Activated T-cell treated with anti-CD3 and anti-CD28 coated beads, Interleukin-2, amount 50 U/mL, for 1 hour (primary cell): ENCODE results near the gene MMP25.
"Not testable (repeated sequence)": the region's sequence is repeated elsewhere in the genome, so short reads cannot be mapped to it uniquely, and the experiment has no call there.

ENCODE experiments used
- DNase-seq: peaks from one replicate; pipeline ENCODE4 v3.0.0-alpha.2; 2020

The MMP25 gene

DNA sequence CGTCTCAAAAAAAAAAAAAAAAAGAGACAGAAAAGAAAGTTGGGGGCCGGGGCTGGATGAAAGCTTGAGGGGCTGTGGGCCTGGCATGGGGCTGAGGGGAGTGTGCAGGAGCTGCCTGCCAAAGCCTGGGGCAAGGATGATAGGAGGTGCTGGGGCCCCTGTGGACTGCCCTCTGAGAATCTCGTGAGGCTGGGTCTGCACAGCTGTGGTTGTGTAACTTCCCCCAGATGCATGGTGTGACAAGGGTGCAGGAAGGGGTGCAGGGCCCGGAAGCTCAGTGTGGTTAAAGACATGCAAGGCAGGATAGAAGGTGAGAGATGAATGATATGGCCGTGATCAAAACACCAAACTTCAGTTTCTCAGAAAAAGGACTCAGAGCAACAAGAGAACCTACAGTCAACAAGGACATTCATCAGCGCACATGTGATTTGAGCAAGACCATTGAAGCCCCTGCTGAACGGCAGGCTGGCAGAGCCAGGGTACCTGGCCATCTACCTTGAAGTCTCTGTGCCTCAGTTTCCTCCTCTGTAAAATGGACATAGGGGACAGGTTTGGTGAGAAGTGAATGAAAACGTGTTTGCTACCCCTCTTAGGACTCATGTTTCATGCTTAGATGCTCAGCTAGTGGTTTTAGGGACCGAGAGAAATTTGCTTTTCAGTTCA is 28.6 kb downstream of the MMP25 start:
- peak; percentile 75 for DNase-seq

DNA sequence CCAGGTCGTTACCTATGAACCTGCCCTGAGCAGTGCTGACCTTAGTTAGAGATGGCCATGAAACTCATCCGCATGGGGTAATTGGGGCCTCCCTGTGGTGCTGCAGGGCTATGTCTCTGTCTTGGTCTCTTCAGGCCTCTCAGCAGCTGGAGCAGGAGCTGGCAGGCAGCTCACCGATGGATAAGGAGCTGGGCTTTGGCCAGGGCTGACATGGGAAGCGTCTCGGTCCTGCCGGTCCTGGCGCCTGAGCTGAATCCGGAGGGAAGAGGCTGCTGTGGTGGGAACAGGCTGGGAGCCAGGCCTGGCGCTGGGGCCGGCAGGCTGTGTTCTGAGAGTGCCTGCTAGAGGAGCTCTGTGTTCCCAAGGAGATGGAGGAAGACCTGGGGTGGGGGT is 29.2 kb downstream of the MMP25 start:
- no peak for DNase-seq

DNA sequence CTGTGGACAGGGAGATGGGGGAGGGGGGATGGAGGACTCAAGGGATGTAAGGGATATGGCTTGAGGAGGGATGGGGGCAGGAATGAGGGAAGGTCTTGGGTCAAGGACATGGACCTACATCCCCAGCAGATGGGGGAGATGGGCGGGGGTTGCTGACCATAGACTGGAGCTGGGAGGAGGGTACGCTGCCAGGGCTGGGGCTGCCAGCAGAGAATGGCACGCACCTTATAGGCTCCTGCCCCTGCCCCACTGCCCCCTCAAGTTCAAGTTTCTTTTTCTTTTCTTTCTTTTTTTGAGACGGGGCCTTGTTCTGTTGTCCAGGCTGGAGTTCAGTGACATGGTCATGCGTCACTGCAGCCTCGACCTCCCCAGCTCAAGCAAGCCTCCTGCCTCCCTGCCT is 29.6 kb downstream of the MMP25 start:
- not testable (repeated sequence) for DNase-seq

DNA sequence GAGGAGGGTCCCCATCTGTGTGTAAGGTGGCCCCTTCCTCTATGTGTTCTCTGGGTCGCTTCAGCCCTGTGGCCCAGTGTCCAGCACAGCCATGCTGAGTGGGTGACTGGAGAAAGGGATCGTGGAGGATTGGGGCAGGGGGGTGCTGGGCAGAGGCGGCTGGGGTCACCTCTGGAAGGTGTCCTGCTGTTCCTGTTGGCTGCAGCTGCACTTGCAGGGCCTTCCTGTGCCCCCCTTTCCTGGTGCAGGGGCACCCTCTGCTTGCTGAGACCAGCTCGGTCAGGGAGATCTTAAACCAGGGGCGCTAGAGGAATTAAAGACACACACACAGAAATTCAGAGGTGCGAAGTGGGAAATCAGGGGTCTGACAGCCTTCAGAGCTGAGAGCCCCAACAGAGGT is 30.2 kb downstream of the MMP25 start:
- DNase-seq = no peak

DNA sequence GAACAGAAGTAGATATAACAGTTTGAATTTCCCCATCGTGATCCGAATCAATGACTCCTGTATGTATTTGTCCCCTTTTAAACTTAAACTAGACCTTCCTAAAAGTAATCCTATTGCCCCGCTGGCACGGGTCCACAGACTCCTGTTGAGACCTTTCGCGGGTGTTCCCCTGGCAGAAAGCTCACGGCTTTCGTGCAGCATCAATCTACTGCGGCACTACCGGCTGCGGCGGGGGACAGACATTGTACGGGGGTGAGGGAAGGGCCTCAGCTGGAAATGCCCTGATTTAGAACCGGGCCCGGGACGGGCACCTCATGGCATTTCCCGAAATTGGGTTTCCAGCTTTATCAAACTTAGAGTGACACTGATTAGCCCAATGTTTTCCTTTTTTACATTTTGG is 33.7 kb downstream of the MMP25 start:
- no peak for DNase-seq

DNA sequence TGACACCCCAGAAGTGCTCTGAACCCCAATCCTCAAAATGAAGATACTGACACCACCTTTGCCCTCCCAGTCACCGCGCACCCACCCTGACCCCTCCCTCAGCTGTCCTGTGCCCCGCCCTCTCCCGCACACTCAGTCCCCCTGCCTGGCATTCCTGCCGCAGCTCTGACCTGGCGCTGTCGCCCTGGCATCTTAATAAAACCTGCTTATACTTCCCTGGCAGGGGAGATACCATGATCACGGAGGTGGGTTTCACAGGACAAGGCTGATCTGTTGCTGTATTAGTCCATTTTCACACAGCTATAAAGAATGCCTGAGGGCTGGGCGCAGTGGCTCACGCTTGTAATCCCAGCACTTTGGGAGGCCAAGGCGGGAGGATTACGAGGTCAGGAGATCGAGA is 35.6 kb downstream of the MMP25 start:
- DNase-seq = not testable (repeated sequence)

DNA sequence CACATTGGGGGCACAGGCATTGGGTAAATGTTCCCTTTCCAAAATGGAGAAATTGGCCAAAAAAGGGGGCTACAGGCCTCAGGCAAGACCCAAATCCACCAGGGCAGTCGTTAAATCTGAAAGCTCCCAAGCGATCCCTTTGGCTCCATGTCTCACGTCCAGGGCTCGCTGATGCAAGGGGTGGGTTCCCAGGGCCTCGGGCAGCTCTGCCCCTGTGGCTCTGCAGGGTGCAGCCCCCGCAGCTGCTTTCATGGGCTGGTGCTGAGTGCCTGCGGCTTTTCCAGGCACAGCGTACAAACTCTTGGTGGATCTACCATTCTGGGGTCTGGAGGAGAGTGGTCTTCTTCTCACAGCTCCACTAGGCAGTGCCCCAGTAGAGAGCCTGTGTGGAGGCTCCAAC is 37.0 kb downstream of the MMP25 start:
- DNase-seq = not testable (repeated sequence)

DNA sequence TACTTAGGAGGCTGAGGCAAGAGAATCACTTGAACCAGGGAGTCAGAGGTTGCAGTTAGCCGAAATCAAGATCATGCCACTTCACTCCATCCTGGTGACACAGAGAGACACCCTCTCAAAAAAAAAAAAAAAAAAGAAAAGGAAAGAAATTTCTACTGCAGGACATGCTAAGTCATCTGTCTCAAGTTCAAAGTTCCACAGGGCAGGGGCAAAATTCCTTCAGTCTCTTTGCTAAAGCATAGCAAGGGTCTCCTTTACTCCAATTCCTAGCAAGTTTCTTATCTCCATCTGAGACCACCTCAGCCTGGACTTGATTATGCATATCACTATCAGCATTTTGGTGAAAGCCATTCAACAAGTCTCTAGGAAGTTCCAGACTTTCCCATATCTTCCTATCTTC is 38.1 kb downstream of the MMP25 start:
- no peak for DNase-seq

DNA sequence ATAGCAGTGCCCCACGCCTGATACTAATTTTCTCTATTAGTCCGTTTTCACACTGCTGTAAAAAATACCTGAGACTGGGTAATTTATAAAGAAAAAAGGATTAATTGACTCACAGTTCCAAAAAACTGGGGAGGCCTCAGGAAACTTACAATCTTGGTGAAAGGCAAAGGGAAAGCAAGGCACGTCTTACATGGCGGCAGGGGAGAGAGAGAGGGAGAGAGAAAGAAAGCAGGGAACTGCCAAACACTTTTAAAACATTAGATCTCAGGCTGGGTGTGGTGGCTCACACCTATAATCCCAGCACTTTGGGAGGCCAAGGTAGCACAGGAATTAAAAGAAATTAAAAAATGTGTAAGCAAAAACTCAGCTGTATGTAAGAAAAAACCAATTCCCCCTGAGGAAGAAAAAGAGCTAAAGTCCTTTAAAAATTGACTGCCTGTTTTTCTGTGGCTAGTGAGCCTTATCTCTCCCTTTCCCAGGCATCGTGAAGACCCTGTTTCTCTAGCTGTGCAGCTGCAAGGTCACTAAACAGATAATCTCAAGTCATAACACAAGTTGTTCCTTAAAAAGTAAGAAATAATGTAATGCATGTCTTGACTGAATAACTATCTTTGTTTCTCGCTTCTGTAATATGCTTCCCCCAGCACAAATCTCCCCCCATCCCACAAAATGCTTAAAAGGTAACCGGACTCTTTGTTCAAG is 38.8 kb downstream of the MMP25 start:
- DNase-seq = no peak

DNA sequence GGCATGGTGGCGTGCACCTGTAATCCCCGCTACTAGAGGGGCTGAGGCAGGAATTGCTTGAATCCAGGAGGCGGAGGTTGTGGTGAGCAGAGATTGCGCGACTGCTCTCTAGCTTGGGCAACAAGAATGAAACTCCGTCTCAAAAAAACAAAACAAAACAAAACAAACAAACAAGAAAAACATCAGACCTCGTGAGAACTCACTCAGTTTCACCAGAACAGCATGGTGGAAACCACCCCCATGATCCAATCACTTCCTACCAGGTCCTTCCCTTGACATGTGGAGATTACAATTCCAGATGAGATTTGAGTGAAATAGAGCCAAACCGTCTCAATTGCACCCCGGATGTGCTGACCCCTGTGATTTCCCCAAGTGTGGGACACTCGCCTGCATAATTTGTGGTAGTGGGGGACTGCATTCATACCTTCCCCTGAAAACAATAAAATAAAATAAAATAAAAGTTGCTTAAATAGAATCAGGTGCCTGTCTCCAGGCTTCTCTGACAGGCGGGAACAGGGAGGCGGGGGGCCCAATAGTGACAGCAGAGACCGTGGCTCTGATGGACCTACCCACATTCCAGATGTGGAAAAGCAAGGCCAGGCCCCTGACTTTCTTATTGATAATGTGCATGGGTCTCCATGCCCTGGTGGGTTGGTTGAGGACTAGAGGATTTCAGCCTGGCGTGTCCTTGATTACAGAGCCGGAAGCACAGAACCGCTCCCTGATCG is 39.7 kb downstream of the MMP25 start:
- DNase-seq = no peak

DNA sequence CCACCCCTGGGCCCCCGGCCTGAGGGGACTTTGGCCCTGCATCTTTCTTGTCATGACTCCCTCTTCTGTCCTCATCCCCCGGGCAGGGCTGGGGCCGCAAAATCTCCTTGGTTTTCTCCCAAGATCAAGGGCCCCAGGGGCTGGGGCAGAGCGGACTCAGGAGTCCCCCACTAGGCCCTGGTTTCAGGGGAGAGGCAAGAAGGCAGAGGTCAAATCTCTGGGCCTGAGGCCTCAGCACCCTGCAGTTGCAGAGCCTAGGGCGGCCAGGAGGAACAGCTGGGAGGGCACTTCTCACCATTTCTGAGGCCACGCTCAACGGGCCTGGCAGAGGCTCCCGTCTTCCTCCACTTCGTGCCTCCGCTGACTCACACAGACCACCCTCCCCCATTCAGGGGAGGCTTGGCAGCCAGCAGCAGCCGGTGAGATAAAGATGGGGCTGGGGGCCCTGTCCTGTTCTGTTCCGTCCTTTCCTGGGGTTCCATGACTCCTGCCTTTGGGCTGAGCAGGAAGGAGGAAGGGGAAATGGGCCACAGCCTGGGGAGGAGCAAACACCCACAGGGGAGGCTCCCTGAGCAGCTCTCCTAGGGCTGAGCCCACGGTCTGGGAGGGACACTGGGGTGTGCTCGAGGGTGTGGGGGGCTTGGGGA is 40.4 kb downstream of the MMP25 start:
- no peak for DNase-seq

DNA sequence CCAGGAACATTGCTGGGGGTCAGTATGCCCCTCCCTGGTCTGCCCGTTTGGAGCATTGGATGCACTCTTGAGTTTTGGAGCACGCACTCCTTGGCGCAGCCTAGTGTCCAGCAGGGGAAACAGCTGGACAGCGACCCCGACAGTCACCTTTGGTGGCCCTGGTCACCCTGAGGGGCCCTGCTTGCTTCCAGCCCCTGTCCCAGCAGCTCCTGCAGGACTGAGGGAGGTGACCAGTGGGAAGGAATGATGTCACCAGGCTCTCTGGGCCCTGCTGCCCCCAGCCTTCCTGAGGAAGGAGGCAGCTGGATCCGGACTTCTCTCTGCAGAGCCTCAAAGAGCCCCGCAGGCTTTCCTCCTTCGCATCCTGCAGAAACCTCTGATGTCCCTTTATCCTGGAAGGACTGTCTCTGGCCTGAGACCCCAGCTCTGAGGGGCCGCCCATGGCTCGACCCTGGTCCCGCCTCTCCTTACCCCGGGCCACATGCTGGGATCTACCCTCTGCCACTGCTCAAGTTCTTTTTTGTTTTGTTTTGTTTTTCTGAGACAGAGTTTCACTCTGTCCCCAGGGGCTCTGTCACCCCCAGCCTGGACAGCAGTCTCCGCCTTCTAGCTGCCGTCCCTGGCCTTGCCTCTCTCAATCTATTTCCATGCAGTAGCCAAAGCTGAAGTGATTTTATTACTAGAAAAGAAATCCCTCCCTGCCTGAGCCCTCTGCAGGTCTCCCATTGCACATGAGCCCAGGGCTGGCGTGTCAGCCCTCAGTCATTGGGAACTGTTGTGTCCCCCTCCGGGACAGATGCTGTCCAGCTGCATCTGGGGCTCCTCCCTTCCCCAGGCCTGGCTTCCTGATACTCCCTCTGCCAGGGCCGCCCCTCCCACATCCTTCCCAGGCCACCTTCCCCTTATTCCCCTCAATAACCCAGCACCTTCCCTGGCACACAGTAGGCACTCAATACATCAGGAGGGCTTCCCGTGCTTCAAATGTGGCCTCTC is 41.2 kb downstream of the MMP25 start:
- no peak for DNase-seq

DNA sequence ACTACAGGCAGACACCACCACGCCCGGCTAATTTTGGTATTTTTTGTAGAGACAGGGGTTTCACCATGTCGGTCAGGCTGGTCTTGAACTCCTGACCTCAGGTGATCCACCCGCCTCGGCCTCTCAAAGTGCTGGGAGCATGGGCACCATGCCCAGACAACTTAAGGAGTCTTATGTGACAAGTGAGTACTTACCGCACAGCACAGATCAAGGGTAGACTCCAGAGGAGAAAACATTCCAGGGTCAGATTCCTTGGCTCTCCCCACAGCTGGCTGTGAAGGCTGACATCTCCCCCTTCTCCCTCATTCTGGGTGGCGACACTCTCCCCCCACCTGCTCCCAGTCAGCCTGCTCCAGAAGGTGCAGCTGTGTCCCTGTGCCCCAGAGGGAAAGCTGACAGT is 42.1 kb downstream of the MMP25 start:
- no peak for DNase-seq

DNA sequence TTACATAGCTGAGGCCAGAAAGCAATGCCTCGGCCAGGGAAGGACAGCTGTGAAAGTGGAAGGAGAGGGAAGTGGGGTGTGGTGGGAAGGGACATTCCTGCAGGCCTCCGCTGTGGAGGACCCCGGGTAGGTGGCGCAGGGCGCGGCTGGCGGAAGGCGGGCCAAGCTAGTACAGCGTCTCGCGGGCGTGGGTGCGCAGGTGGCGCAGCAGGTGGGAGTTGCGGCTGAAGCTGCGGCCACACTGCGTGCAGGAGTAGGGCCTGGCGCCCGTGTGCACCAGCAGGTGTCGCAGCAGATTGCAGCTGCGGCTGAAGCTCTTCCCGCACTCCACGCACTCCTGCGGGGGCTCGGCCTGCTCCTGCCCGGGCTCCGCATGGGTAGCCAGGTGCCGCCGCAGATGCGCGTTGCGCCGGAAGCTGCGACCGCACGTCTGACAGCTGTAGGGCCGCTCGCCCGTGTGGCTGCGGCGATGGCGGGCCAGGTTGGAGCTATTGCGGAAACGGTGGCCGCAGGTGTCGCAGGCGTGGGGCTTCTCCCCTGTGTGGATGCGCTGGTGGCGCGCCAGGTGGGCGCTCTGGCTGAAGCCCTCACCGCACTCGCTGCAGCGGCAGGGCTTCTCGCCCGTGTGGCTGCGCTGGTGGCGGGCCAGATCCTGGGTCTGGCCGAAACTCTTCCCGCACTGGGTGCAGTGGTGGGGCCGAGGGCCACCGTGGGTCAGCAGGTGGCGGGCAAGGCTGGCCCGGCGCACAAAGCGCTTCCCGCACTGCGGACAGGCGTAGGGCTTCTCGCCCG is 42.8 kb downstream of the MMP25 start:
- DNase-seq = no peak

DNA sequence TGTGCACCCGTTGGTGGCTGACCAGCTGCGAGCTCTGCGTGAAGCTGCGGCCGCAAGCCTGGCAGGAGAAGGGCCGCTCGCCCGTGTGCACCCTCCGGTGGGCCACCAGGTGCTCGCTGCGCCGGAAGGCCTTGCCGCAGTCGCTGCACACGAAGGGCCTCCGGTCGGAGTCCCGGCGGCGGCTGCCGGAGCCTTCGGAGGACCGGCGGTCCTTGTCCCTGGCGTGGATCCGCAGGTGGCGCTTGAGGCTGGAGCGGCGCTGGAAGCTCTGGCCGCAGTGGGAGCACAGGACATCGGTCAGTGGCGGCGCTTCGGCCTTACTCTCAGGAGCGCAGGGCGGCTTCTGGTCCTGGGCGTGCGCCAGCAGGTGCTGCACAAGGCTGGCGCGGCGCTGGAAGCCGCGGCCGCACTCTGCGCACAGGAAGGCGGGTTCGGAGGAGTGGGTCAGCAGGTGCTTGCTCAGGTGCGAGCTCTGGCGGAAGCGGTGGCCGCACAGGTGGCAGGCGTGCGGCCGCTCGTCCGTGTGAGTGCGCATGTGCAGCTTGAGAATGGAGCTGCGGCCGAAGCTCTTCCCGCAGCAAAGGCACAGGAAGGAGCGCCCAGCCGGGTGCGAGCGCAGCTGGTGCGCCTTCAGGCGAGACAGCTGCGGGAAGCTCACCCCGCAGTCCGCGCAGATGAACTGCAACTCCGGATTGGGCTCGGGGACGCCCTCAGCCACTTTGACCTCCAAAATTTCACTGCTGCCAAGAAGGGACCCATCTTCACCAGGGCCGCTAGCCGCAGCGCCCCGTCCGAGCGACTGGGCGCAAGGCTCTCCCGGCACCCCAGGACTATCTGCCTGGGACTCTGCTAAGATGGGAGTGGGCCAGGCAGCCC is 43.6 kb downstream of the MMP25 start:
- DNase-seq = no peak

DNA sequence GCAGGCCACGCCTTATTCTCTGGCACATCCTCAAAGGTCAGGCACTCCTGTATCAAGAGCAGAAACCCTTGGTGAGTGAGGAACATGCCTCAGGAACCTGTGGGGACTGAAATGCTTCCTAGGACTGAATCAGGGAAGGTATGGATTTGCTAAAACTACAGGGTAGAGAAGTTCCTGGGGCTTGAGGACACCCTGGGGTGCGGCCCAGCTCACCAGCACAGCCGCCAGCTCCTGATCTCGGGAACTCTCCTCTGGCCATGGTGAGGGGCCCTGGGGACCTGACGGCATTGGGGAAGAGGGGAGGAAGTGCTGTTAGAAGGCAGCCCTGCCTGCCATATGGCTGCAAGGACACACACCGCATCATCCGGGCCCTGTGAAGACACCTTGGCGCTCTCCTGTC is 45.2 kb downstream of the MMP25 start:
- no peak for DNase-seq

DNA sequence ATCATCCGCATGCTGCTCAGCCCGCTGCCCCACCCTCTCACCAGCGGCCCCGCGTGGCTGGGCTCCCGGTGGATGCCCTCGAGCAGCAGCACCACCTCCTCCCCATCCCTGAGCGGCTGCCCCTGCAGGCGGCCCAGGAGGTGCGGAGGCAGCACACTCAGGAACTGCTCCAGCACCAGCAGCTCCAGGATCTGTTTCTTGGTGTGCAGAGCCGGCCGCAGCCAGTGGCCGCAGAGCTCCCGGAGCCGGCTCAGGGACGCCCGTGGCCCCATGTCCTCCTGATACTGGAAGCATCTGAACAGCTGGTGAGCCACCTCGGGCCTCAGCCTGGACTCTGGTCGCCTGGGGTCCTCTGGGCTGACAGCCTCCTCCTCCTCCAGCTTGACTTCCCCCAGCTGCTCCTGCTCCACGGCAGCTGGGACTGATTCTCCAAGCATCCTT is 46.2 kb downstream of the MMP25 start:
- no peak for DNase-seq

DNA sequence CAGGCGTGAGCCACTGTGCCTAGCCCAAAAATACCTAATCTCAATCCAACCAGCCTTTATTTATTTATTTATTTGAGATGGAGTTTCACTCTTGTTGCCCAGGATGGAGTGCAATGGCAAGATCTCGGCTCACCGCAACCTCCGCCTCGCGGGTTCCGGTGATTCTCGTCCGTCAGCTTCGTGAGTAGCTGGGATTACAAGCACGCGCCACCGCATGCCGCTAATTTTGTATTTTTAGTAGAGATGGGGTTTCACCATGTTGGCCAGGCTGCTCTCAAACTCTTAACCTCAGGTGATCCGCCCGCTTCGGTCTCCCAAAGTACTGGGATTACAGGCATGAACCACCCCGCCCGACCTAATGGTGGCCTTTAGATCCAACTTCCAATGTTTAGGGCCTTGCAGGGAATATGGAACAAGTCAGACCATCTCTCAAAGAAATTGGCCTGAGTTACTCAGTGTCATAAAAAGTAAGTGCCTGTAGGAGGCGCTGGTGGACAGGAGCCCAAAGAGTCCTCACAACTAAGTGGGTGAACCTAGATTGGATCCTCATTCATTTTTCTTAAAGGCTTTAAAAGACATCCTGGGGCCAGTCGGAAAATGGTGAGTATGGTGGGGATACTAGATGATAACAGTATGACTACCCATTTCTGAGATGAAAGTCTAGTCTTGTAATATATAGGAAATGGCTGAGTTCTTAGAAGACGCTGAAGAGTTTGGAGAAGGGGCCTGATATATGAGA is 48.1 kb downstream of the MMP25 start:
- no peak for DNase-seq

DNA sequence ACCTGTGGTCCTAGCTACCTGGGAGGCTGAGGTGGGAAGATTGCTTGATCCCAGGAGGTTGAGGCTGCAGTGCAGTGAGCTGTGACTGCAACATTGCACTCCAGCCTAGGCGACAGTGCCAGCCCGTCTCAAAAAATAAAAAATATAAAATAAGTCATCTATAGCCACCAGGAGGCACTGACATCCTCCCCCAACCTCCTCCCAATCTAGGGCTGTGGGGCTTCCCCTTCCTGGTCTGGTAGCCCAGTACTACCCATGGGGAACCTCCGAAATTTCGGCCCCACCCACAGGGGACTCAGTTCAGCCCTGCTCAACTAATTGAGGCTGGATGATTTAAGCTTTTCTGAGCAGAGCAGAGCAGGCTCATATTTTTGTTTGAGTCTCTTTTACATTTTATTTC is 49.5 kb downstream of the MMP25 start:
- peak; percentile 54 for DNase-seq

DNA sequence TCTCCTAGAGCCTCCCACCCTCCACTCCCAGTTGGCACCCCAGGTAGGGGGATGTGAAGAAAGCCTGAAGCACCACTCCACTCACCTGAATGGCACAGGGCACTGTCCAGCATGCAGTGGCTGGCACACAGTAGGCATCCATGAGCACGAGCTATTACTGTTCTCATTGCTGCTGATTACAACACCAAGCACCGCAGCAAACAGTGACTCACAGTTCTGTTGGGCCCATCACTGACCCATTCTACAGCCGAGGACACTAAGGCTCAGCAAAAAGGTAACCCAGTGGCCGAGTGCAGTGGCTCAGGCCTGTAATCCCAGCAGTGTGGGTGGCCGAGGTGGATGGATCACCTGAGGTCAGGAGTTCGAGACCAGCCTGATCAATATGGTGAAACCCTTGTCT is 50.0 kb downstream of the MMP25 start:
- DNase-seq = no peak
